GM12891 (cell line): ENCODE results near the gene SLC1A3.

Source experiments
- POLR2AphosphoS5 ChIP-seq: IDR thresholded peaks from 2 replicates; pipeline ENCODE4 v1.6.1; 2011; ENCODE audit warnings: low read depth, low read length, control low read depth
- TAF1 ChIP-seq: IDR thresholded peaks from 2 replicates; pipeline ENCODE4 v1.6.1; 2011; ENCODE audit warnings: low read depth, low read length, control low read depth

DNA sequence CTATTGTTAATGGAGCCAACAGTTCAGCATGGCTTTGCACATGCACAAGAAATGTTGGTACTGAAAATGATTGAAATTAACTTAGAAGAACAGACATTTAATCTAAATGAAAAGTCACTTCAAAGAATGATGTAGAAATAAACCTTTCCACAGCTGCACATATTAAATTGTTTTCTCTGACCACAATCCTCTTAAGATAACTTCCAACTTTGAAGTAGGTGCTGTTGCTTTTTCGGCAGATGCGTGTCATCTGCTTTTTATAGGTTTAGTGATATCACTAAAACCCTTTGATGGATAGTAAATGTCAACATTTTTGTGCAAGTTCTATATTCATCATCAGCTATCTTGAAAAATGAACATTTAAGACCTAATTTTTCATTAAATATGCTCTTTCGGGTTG lies 25.3 kb upstream of the SLC1A3 start:
- TF ChIP-seq POLR2AphosphoS5 (no peak), TAF1 (no peak)
